Fibroblast of lung (primary cell): ENCODE measurements around the gene CNOT3.

Experiments used
- CTCF ChIP-seq, 2 donors: IDR thresholded peaks in 1 of 2; conservative IDR thresholded peaks in 1 of 2; 1 replicate in 1 of 2; 2 replicates in 1 of 2; pipeline ENCODE4 v1.5.1; 2011 to 2012; ENCODE audit warnings: low read length in 2 of 2, control low read depth in 1 of 2, inconsistent platforms in 1 of 2, low read depth in 1 of 2, mild to moderate bottlenecking in 1 of 2
- EZH2 ChIP-seq: IDR thresholded peaks from 2 replicates; pipeline ENCODE4 v1.5.1; 2012; ENCODE audit warnings: low read length, control low read depth, mild to moderate bottlenecking; ENCODE audit errors: missing control alignments

GRCh38 chr19:54160182-54160811, 22.7 kb downstream of the CNOT3 start:
- TF ChIP-seq CTCF (conservative IDR thresholded peaks at IDR 0.05 in 1 of 2, IDR thresholded peaks at IDR 0.05 in 1 of 2; ENCODE audit: low read depth in 1 of 2, low read length in 2 of 2): no peak
- TF ChIP-seq EZH2: no peak
